Testis (tissue), 3 donors: ENCODE data around the gene TAC3. TPM values are rescaled to one million over a fixed set of nuclear protein-coding genes. Genes with fewer than 3 reads are reported as not detected.
"Not testable (repeated sequence)": the region's sequence is repeated elsewhere in the genome, so short reads cannot be mapped to it uniquely, and the experiment has no call there.

Experiments
- DNase-seq: peaks from one replicate; pipeline ENCODE4 v3.0.0-alpha.2; 2019
- H3K27ac ChIP-seq, 2 donors: fragments of 200-600 bp; sonication (generic); one replicate each; pipeline ENCODE4 v1.5.1; 2019
- H3K27me3 ChIP-seq: fragments of 200-600 bp; sonication (generic); one replicate; pipeline ENCODE4 v1.5.1; 2019
- H3K36me3 ChIP-seq: fragments of 200-600 bp; sonication (generic); one replicate; pipeline ENCODE4 v1.5.1; 2017; ENCODE audit warnings: low read depth; ENCODE audit errors: missing control alignments
- H3K4me1 ChIP-seq: fragments of 200-600 bp; sonication (generic); one replicate; pipeline ENCODE4 v1.5.1; 2019
- H3K4me3 ChIP-seq, 2 donors: fragments of 200-600 bp; sonication (generic); one replicate each; pipeline ENCODE4 v1.5.1; 2017 to 2019
- H3K9me3 ChIP-seq: fragments of 200-600 bp; sonication (generic); one replicate; pipeline ENCODE4 v1.5.1; 2017
- CTCF ChIP-seq, 3 experiments: fragments of 450-650 bp in 2 of 3; fragments of 200-600 bp in 1 of 3; sonication (generic) in 1 of 3; IDR thresholded peaks; one replicate each; pipeline ENCODE4 v1.5.1; 2016 to 2019; ENCODE audit warnings: antibody characterized with exemption in 3 of 3, mild to moderate bottlenecking in 2 of 3, moderate library complexity in 1 of 3
- POLR2A ChIP-seq: fragments of 450-650 bp; IDR thresholded peaks from one replicate; pipeline ENCODE4 v1.6.1; 2017; ENCODE audit warnings: antibody characterized with exemption, mild to moderate bottlenecking, moderate library complexity
- WGBS, 2 donors: methylation state at CpG; one replicate each; pipeline ENCODE4 v1.1.5; 2018; 5-methylcytosine and 5-hydroxymethylcytosine counted together
- intact Hi-C: fragments of 100-400 bp; cut with DNase I; formaldehyde crosslinking; loops from one replicate; pipeline ENCODE4 v1.15.1; 2023; ENCODE audit warnings: low total_unique reads
- polyA plus RNA-seq: library from polyadenylated mRNA; stranded (reverse); fragments of 350-450 nt; fragmentation: Illumina TruSeq; extraction: RNeasy Lipid Tissue Mini Kit (QIAGEN cat#74804); gene quantifications from one replicate; pipeline ENCODE4 v1.2.3, GENCODE V29; 2014; ENCODE audit warnings: low read depth, low replicate concordance; ENCODE audit not compliant: insufficient read depth
- total RNA-seq, 2 donors: library from RNA; depleted of rRNA; stranded (reverse); fragments of >200 nt; gene quantifications; one replicate each; pipeline ENCODE4 v1.2.3, GENCODE V29; 2016

TAC3 gene
- total and polyA plus RNA-seq, 3 donors from 2014 or later: 2.5 to 3.9 (median 2.9) TPM

GRCh38 chr12:57055824-57056223 is 39.5 kb upstream of the TAC3 start:
- Histone ChIP-seq H3K27me3 (no peaks in the 10 kb centered on the region), H3K4me3 (no peak overlapping the region), H3K4me1 (no peaks in the 10 kb centered on the region), H3K27ac (peak overlapping the region in 1 of 2 donors; percentile 78), H3K9me3 (no peaks in the 10 kb centered on the region), H3K36me3 (no peaks in the 10 kb centered on the region)
- DNase-seq: no peak
- intact Hi-C loops: no loop called here
- TF ChIP-seq POLR2A (no peak), CTCF (IDR thresholded peaks at IDR 0.05) (no peak)
- 76 to 77% methylated on average over 3 of the region's 3 CpGs for WGBS, 2 donors

GRCh38 chr12:57053901-57054300 is 37.6 kb upstream of the TAC3 start:
- WGBS, 2 donors: 97 to 98% methylated on average over 4 of the region's 4 CpGs
- DNase-seq, H3K27ac ChIP-seq, H3K4me1 ChIP-seq, H3K27me3 ChIP-seq, intact Hi-C loops, H3K4me3 ChIP-seq, H3K36me3 ChIP-seq, H3K9me3 ChIP-seq: not testable (repeated sequence)

- H3K4me3 ChIP-seq, H3K9me3 ChIP-seq, H3K4me1 ChIP-seq, H3K27ac ChIP-seq, DNase-seq, intact Hi-C loops, H3K36me3 ChIP-seq, H3K27me3 ChIP-seq: not testable (repeated sequence)
- 95 to 100% methylated on average over 4 of the region's 4 CpGs for WGBS, 2 donors
Observed at GRCh38 chr12:57053146-57053545, 36.8 kb upstream of the TAC3 start.

GRCh38 chr12:57051011-57051410 is 34.7 kb upstream of the TAC3 start:
- Histone ChIP-seq H3K36me3 (no peaks in the 10 kb centered on the region), H3K9me3 (no peaks in the 10 kb centered on the region), H3K27ac (no peak overlapping the region), H3K4me3 (no peak overlapping the region), H3K27me3 (no peaks in the 10 kb centered on the region), H3K4me1 (no peaks in the 10 kb centered on the region)
- no peak for DNase-seq
- intact Hi-C loops: no loop called here
- TF ChIP-seq CTCF (IDR thresholded peaks at IDR 0.05) (no peak), POLR2A (no peak)
- 97 to 100% methylated on average over 1 of the region's 1 CpG for WGBS, 2 donors

DNA sequence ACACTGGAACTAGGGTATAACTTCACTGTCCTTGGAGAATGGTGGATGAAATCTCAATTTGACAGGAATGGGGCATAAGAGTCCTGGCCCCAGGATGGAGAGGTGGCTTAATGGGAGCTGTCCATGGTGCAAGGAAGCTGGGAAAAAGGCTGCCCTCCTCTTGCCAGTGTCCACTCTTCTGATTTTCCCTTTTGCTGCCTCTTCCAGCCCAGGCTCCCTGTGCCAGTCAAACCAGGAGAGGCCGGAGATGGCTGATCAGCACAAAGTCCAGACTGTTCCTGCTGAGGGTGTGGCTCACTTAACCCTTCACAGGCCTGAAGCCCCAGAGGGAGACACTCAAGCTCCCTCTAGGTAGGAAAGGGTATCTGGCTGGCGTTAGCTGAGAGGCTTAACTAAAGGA is 33.6 kb upstream of the TAC3 start, which contains the start of gene MYO1A:
Gene MYO1A (minus strand): TSS at position 240 of the 400 bp plus-strand sequence. CDS start 1,806 bp downstream, outside the sequence.
- 42 to 71% methylated on average over 1 to 2 of the region's 2 CpGs for WGBS, 2 donors
- intact Hi-C loops: no loop called here
- DNase-seq: no peak
- TF ChIP-seq POLR2A (no peak), CTCF (IDR thresholded peaks at IDR 0.05) (no peak)
- no peaks in the 10 kb centered on the region for H3K9me3 ChIP-seq
- H3K36me3 ChIP-seq: no peaks in the 10 kb centered on the region
- no peaks in the 10 kb centered on the region for H3K27me3 ChIP-seq
- H3K27ac ChIP-seq: no peak within 1 kb of the TSS
- H3K4me1 ChIP-seq: no peaks in the 10 kb centered on the region
- H3K4me3 ChIP-seq: no peak within 1 kb of the TSS

DNA sequence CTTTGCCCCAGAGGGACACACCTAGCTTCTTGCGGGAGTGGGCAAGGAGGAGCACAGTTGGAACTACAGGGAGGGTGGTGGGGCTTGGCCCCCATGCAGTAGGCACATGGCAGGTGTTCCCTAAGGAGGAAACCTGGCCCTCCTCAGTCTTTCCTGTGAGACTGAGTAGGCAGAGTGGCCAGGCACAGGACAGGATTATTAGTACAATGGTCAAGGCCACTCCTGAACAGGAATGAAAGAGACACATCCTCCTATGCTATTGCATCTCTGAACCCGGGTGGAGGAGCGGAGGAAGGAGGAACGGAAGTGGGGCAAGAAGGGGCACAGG is 32.8 kb upstream of the TAC3 start:
- Histone ChIP-seq H3K27me3 (no peaks in the 10 kb centered on the region), H3K4me3 (no peak overlapping the region), H3K4me1 (no peaks in the 10 kb centered on the region), H3K27ac (no peak overlapping the region), H3K9me3 (no peaks in the 10 kb centered on the region), H3K36me3 (no peaks in the 10 kb centered on the region)
- WGBS, 2 donors: 78 to 84% methylated on average over 4 of the region's 4 CpGs
- DNase-seq: no peak
- TF ChIP-seq POLR2A: no peak
- no peak for TF ChIP-seq CTCF (IDR thresholded peaks at IDR 0.05)
- intact Hi-C loops: no loop called here
